ENCODE data around the gene EPS8L1.

DNA sequence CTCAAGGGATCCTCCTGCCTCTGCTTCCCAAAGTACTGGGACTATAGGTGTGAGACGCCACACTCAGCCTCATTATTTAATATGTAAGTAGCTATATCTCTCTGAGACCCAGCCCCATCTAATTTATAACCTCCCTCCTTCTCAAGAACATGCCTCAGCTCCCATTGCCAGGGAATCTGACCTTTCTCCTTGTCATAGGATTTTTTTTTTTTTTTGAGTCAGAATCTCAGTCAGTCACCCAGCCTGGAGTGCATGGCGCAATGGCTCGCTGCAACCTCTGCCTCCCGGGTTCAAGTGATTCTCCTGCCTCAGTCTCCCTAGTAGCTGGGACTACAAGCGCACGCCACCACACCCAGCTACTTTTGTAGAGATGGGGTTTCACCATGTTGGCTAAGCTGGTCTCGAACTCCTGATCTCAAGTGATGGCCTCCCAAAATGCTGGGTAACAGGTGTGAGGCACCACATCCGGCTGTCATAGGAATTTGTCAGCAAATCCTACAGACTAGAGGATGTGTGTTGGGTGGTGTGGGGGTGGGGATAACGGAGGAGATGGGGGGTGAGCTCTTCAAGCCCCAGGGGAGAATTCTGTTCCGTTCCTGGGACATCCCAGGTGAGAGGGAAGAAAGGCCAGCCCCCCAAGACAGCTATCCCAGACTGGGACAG, 5.1 kb upstream of the EPS8L1 start:
- TF ChIP-seq TAF1 (IDR thresholded peaks at IDR 0.05; ENCODE audit: borderline replicate concordance, low read depth, low read length) = no peak
- TF ChIP-seq POLR2A (IDR thresholded peaks at IDR 0.05; ENCODE audit: low read depth, low read length) = no peak
- TF ChIP-seq POLR2AphosphoS5 (IDR thresholded peaks at IDR 0.05; ENCODE audit: low read depth, low read length) = no peak

Measured in GM12892 (cell line).